ENCODE data around the gene MTMR10. TPM values are rescaled to one million over a fixed set of nuclear protein-coding genes. Genes with fewer than 3 reads are reported as not detected.

MTMR10 gene
- total RNA-seq, 2 donors from 2014 or later, result 14.5 to 22.3 TPM

GRCh38 chr15:31036783-31037182 is 45.4 kb upstream of the MTMR10 start:
- Histone ChIP-seq H3K27ac (no peak overlapping the region), H3K36me3 (replicated peaks in 1 of 2; ENCODE audit: insufficient read depth in 1 of 2, low read depth in 2 of 2) (no peaks in the 10 kb centered on the region), H3K4me1 (no peaks in the 10 kb centered on the region), H3K4me3 (no peak overlapping the region), H3K27me3 (no peaks in the 10 kb centered on the region), H3K9me3 (no peaks in the 10 kb centered on the region)
- DNase-seq (no peak), ATAC-seq (no peak)
- WGBS, 2 donors, result 73 to 78% methylated on average over 5 to 8 of the region's 9 CpGs
- intact Hi-C loops (cut with DNase I), result no loop called here
- no peak for TF ChIP-seq CTCF (IDR thresholded peaks at IDR 0.05)
- TF ChIP-seq POLR2A (IDR thresholded peaks at IDR 0.05), result no peak

GRCh38 chr15:31035610-31036009 is 44.2 kb upstream of the MTMR10 start:
- no peak for ATAC-seq
- DNase-seq, result no peak
- H3K36me3 ChIP-seq (replicated peaks in 1 of 2; ENCODE audit: insufficient read depth in 1 of 2, low read depth in 2 of 2), result no peaks in the 10 kb centered on the region
- no peaks in the 10 kb centered on the region for H3K4me1 ChIP-seq
- 82 to 83% methylated on average over 7 of the region's 7 CpGs for WGBS, 2 donors
- intact Hi-C loops (cut with DNase I), result no loop called here
- no peak overlapping the region for H3K27ac ChIP-seq
- no peaks in the 10 kb centered on the region for H3K27me3 ChIP-seq
- no peaks in the 10 kb centered on the region for H3K9me3 ChIP-seq
- H3K4me3 ChIP-seq, result no peak overlapping the region
- TF ChIP-seq CTCF (IDR thresholded peaks at IDR 0.05) (no peak), POLR2A (IDR thresholded peaks at IDR 0.05) (no peak)

- ATAC-seq, result no peak
- Histone ChIP-seq H3K27me3 (no peaks in the 10 kb centered on the region), H3K36me3 (replicated peaks in 1 of 2; ENCODE audit: insufficient read depth in 1 of 2, low read depth in 2 of 2) (no peaks in the 10 kb centered on the region), H3K4me1 (no peaks in the 10 kb centered on the region), H3K4me3 (no peak overlapping the region), H3K9me3 (no peaks in the 10 kb centered on the region), H3K27ac (no peak overlapping the region)
- TF ChIP-seq POLR2A (IDR thresholded peaks at IDR 0.05) (no peak), CTCF (IDR thresholded peaks at IDR 0.05) (no peak)
- 30 to 32% methylated on average over 4 of the region's 4 CpGs for WGBS, 2 donors
- intact Hi-C loops (cut with DNase I), result no loop called here
- no peak for DNase-seq
Observed at GRCh38 chr15:31034152-31034551, 42.7 kb upstream of the MTMR10 start.

- intact Hi-C loops (cut with DNase I), result no loop called here
- H3K9me3 ChIP-seq, result no peaks in the 10 kb centered on the region
- ATAC-seq, result peak; percentile 33
- no peaks in the 10 kb centered on the region for H3K36me3 ChIP-seq (replicated peaks in 1 of 2; ENCODE audit: insufficient read depth in 1 of 2, low read depth in 2 of 2)
- no peak for DNase-seq
- H3K27me3 ChIP-seq, result no peaks in the 10 kb centered on the region
- no peak overlapping the region for H3K4me3 ChIP-seq
- WGBS, 2 donors, result 34 to 44% methylated on average over 5 of the region's 5 CpGs
- H3K4me1 ChIP-seq, result no peaks in the 10 kb centered on the region
- TF ChIP-seq CTCF (IDR thresholded peaks at IDR 0.05) (no peak), POLR2A (IDR thresholded peaks at IDR 0.05) (no peak)
- H3K27ac ChIP-seq, result peak overlapping the region in 1 of 4 donors; percentile 0
Observed at GRCh38 chr15:31032961-31033371, 41.5 kb upstream of the MTMR10 start.

GRCh38 chr15:31031471-31032067 is 40.1 kb upstream of the MTMR10 start:
- WGBS, 2 donors, result 75 to 85% methylated on average over 3 of the region's 3 CpGs
- no peaks in the 10 kb centered on the region for H3K4me1 ChIP-seq
- no peaks in the 10 kb centered on the region for H3K9me3 ChIP-seq
- H3K36me3 ChIP-seq (replicated peaks in 1 of 2; ENCODE audit: insufficient read depth in 1 of 2, low read depth in 2 of 2), result no peaks in the 10 kb centered on the region
- H3K4me3 ChIP-seq, result no peak overlapping the region
- TF ChIP-seq CTCF (IDR thresholded peaks at IDR 0.05) (no peak), POLR2A (IDR thresholded peaks at IDR 0.05) (no peak)
- ATAC-seq (no peak), DNase-seq (no peak)
- intact Hi-C loops (cut with DNase I), result no loop called here
- no peak overlapping the region for H3K27ac ChIP-seq
- H3K27me3 ChIP-seq, result no peaks in the 10 kb centered on the region
